ENCODE results near the gene ESYT2.

The ESYT2 gene

DNA sequence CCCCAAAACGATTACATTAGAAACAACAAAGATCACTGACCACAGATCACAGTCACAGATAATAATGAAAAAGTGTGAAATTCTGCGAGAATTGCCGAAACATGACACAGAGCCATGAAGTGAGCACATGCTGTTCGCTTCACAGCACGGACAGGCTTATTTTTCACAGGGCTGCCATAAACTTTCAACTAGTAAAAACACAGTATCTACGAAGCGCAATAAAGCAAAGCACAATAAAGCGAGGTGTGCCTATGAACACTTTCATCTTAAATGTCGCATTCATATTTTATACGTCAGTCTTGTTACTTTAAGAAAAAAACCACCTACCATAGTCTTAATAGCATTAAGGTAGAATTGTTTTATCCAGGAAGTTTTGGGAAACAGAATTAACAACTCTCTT is 51.5 kb downstream of the ESYT2 start:
- DNase-seq (ENCODE audit: extremely low spot score, insufficient read length, low read depth) = no peak
- FAIRE-seq = no peak

DNA sequence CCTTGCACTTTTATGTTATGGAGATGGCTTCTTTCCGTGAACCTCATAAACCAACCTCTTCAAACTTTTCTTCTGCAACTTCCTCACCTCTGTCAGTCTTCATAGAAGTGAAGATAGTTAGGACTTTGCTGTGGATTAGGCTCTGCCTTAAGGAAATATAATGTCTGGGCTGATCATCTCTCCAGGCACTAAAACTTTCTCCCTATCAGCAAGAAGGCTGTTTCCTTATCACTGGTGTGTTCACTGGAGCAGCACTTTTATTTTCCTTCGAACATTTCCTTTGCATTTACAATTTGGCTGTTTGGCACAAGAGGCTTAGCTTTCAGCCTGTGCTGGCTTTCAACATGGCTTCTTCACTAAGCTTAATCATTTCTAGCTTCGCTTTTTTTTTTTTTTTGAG is 52.8 kb downstream of the ESYT2 start:
- DNase-seq (ENCODE audit: extremely low spot score, insufficient read length, low read depth) = no peak
- FAIRE-seq = no peak

GRCh38 chr7:158774952-158775351 is 54.4 kb downstream of the ESYT2 start:
- DNase-seq (ENCODE audit: extremely low spot score, insufficient read length, low read depth) = no peak
- no peak for FAIRE-seq

GRCh38 chr7:158772916-158773315 is 56.4 kb downstream of the ESYT2 start:
- FAIRE-seq (no peak), DNase-seq (ENCODE audit: extremely low spot score, insufficient read length, low read depth) (no peak)

- FAIRE-seq = no peak
Measured at GRCh38 chr7:158771213-158771834, 58.0 kb downstream of the ESYT2 start.

DNA sequence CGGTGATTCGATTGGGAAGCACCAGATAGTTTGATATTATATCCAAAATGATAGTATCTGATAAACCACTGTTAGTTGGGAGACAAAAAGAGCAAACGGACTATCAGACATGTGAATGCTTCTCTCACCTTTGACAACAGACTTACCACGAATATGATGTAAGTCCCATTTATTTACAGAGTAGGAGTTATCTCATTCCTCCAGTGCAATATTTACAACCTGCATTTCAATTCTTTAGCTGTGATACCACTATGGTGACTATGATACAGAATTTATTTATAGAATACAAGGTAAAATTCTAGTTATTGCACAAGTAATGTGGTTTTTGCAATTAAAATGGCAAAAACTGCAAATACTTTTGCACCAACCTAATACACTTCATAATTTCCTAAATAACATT is 61.6 kb downstream of the ESYT2 start:
- no peak for FAIRE-seq

More at GRCh38 chr7:158771213-158771834, 58.0 kb downstream of the ESYT2 start:
- no peak for DNase-seq (ENCODE audit: extremely low spot score, insufficient read length, low read depth)

GRCh38 chr7:158766570-158767281 is 62.6 kb downstream of the ESYT2 start:
- DNase-seq (ENCODE audit: extremely low spot score, insufficient read length, low read depth) = no peak
- FAIRE-seq = no peak

More for the DNA sequence above, 61.6 kb downstream of the ESYT2 start:
- no peak for DNase-seq (ENCODE audit: extremely low spot score, insufficient read length, low read depth)

DNA sequence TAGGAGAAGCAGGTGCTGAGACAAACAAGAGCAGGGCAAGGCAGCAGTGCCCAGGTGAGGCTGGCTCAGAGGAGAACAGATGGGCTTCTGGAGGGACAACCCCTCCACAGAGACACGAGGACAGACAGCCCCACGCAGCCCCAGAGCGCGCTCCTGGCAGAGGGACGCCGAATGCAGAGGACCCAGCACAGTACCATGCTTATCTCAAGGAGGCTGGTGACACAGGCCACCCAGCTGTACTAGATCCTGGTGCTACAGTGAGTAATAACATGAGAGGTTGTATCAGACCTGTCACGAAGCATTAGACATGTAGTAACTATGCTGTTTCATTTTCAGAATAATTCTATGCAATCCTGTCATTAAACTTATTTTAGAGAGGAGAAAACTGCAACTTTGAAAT is 64.3 kb downstream of the ESYT2 start:
- FAIRE-seq = no peak
- no peak for DNase-seq (ENCODE audit: extremely low spot score, insufficient read length, low read depth)

- DNase-seq (ENCODE audit: extremely low spot score, insufficient read length, low read depth) (no peak), FAIRE-seq (no peak)
Measured at GRCh38 chr7:158763454-158764033, 65.8 kb downstream of the ESYT2 start.

DNA sequence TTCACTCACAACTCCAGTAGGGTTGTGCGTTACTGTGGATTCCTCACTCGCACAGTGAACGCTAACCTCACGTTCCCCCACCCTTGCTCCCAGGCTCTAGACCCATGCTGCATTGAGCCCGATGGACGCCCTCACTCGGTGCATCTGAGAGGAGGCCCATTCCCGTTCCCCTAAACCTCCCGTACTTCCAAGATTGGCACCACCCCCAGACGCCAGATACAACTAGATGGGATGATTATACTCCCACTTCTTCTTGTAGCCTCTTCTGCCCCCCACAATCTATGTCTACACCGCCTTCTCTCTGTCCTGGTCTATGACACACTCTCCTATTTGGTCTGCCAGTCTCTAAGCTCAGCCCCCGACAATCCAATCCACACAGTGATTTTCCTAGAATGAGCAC is 67.4 kb downstream of the ESYT2 start:
- no peak for DNase-seq (ENCODE audit: extremely low spot score, insufficient read length, low read depth)
- FAIRE-seq = no peak

- FAIRE-seq = no peak
Measured at GRCh38 chr7:158760936-158761335, 68.4 kb downstream of the ESYT2 start.

DNA sequence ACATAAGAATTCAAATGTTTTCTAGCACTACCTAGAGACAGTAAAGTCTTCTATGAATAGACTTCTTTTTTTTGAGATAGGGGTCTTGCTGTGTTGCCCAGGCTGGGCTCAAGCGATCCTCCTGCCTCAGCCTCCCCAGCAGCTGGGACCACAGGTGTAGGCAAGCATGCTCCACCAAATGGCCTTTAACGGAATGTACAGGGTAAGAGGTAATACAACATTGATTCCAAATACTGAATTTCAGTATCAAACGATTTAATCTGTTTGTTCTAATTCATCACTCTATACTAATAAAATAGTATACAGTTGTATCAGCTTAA is 68.9 kb downstream of the ESYT2 start:
- no peak for FAIRE-seq
- DNase-seq (ENCODE audit: extremely low spot score, insufficient read length, low read depth) = no peak

More at GRCh38 chr7:158760936-158761335, 68.4 kb downstream of the ESYT2 start:
- DNase-seq (ENCODE audit: extremely low spot score, insufficient read length, low read depth) = no peak

- DNase-seq (ENCODE audit: extremely low spot score, insufficient read length, low read depth) (no peak), FAIRE-seq (no peak)
Measured at GRCh38 chr7:158759749-158760444, 69.4 kb downstream of the ESYT2 start.

DNA sequence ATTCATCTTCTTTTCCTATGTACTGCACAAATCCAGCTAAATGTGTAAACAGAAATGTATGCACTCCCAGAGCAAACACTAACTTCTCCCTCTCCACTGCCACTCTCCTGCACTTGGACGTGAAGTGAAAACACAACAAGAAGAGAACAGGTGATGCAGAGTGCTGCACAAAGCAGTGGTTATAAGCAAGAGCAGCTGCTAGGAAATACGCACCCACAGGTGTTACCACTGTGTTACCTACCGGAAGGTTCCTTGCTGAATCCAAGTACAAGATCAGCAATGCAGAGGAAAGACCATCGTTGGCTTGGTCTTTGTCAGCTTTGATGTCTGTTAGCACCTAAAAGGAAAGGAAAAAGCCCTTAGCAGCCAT is 70.1 kb downstream of the ESYT2 start:
- FAIRE-seq (no peak), DNase-seq (ENCODE audit: extremely low spot score, insufficient read length, low read depth) (no peak)

GRCh38 chr7:158758586-158759244 is 70.6 kb downstream of the ESYT2 start:
- no peak for DNase-seq (ENCODE audit: extremely low spot score, insufficient read length, low read depth)
- FAIRE-seq = no peak

DNA sequence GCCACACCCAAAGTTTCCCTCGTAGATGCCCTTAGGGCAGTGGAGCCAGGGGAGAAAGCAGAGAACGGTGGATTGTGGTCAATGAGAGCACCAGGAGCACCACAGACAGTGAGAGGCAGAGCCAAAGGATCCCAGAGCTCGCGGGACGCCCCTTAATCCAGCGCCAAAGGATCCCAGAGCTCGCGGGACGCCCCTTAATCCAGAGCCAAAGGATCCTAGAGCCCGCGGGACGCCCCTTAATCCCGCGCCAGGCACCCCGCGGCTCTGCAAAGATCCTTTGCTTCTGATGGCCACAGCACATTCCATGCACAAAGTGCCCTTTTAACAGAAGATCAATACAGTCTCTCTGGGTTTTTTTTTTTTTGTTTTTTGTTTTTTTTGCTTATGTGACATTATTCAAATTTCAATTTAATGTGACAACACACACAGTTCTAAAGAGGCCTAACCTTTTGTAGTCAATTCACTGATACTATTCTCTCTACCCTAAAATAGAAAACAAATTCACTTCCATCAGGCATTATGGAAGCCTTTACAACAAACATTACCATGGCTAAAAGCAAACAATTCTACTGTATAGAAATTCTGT is 71.8 kb downstream of the ESYT2 start:
- no peak for DNase-seq (ENCODE audit: extremely low spot score, insufficient read length, low read depth)

GRCh38 chr7:158754746-158755444 is 74.4 kb downstream of the ESYT2 start:
- FAIRE-seq = no peak
- no peak for DNase-seq (ENCODE audit: extremely low spot score, insufficient read length, low read depth)

More for the DNA sequence above, 71.8 kb downstream of the ESYT2 start:
- no peak for FAIRE-seq

DNA sequence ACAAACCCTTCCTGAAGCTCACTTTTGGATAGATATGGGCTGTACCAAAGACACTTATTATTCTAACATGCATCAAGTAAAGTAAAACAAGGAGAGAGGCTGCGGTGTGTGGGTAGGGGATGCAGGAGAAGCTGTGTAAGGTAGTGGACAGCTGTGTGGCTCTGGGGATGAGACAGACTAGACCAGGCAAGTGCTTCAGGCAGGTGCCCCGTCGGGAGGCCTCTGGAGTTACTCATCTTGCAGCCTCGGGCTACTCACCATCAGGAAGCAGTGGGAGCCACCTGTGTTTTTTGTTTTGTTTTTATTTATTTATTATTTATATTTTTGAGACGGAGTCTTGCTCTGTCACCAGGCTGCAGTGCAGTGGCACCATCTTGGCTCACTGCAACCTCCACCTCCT is 75.4 kb downstream of the ESYT2 start:
- FAIRE-seq (no peak), DNase-seq (ENCODE audit: extremely low spot score, insufficient read length, low read depth) (no peak)

DNA sequence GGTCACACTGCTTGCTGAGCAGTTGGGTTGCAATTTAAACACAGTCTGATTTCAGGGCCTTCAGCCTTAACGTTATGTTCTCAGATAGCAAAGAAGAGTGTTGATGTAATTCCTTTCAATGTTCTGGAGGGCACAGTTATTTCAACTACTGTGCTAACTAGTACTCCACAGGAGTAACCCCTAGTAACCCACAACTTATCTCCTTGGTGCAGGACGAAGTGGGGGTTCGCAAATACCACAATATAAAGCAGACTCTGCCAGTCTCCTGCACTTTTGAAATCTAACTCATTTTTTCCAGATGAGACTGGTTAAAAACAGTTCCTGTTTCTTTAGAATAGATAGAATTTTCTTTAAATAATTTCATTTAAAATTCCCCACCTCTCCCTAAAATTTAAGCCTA is 77.6 kb downstream of the ESYT2 start:
- FAIRE-seq (no peak), DNase-seq (ENCODE audit: extremely low spot score, insufficient read length, low read depth) (no peak)

- FAIRE-seq = no peak
- no peak for DNase-seq (ENCODE audit: extremely low spot score, insufficient read length, low read depth)
Measured at GRCh38 chr7:158751199-158751598, 78.1 kb downstream of the ESYT2 start.
